ENCODE results near the gene ERICH3.

DNA sequence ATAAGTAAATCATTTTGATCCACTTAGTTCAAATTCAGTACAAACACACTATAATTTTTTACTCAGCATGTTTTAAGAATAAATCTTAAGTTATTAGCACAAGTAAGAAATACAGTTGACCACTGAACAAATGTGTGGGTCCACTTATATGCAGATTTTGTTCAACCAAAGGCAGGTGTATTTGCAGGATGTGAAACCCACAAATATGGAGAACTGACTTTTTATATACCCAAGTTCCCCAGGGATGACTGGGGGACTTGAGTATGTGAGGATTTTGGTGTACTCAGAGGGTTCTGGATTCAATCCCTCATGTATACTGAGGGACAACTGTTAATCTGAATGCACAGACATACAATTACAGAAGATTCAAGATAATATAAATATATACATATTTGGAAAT, 25.7 kb upstream of the ERICH3 start:
- TF ChIP-seq, protein P1, sequence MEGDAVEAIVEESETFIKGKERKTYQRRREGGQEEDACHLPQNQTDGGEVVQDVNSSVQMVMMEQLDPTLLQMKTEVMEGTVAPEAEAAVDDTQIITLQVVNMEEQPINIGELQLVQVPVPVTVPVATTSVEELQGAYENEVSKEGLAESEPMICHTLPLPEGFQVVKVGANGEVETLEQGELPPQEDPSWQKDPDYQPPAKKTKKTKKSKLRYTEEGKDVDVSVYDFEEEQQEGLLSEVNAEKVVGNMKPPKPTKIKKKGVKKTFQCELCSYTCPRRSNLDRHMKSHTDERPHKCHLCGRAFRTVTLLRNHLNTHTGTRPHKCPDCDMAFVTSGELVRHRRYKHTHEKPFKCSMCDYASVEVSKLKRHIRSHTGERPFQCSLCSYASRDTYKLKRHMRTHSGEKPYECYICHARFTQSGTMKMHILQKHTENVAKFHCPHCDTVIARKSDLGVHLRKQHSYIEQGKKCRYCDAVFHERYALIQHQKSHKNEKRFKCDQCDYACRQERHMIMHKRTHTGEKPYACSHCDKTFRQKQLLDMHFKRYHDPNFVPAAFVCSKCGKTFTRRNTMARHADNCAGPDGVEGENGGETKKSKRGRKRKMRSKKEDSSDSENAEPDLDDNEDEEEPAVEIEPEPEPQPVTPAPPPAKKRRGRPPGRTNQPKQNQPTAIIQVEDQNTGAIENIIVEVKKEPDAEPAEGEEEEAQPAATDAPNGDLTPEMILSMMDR (conservative IDR thresholded peaks at IDR 0.05): no peak
- TF ChIP-seq EZH2 (IDR thresholded peaks at IDR 0.05; ENCODE audit: low read depth): no peak
